Mesothelial cell of epicardium (in vitro differentiated cells): ENCODE measurements around the gene SSH2. TPM values are rescaled to one million over a fixed set of nuclear protein-coding genes. Genes with fewer than 3 reads are reported as not detected.
A peak's percentile ranks its signal among the peaks of the same experiment; 100 is the strongest.

Experiments used
- DNase-seq, 2 experiments: peaks; one replicate each; pipeline ENCODE4 v3.0.0; 2021; ENCODE audit warnings: low spot score in 2 of 2; ENCODE audit not compliant: unreplicated experiment in 2 of 2
- H3K27ac Mint-ChIP-seq: 2 replicates; pipeline ENCODE4 v1.8.0; 2021; ENCODE audit warnings: mixed read lengths
- H3K27me3 Mint-ChIP-seq: 2 replicates; pipeline ENCODE4 v1.8.0; 2021; ENCODE audit warnings: low read depth, mixed read lengths
- H3K36me3 Mint-ChIP-seq: 2 replicates; pipeline ENCODE4 v1.8.0; 2021; ENCODE audit warnings: mixed read lengths
- H3K4me1 Mint-ChIP-seq: 2 replicates; pipeline ENCODE4 v1.8.0; 2021; ENCODE audit warnings: mixed read lengths
- H3K4me3 Mint-ChIP-seq: 2 replicates; pipeline ENCODE4 v1.8.0; 2021; ENCODE audit warnings: mild to moderate bottlenecking, moderate library complexity, mixed read lengths
- H3K9me3 Mint-ChIP-seq: 2 replicates; pipeline ENCODE4 v1.8.0; 2021; ENCODE audit warnings: mixed read lengths
- total RNA-seq: library from RNA; stranded (reverse); gene quantifications from 3 replicates; pipeline ENCODE4 v1.2.1, GENCODE V29; 2021
- TF ChIP-seq, protein P1 (sequence below): fragments of 200-600 bp; sonication (generic); IDR thresholded peaks from one replicate; pipeline ENCODE4 v1.5.0; 2021; ENCODE audit warnings: antibody characterized with exemption; ENCODE audit not compliant: unreplicated experiment

SSH2 gene
- total RNA-seq, 1 donor from 2014 or later = 23.7 TPM

DNA sequence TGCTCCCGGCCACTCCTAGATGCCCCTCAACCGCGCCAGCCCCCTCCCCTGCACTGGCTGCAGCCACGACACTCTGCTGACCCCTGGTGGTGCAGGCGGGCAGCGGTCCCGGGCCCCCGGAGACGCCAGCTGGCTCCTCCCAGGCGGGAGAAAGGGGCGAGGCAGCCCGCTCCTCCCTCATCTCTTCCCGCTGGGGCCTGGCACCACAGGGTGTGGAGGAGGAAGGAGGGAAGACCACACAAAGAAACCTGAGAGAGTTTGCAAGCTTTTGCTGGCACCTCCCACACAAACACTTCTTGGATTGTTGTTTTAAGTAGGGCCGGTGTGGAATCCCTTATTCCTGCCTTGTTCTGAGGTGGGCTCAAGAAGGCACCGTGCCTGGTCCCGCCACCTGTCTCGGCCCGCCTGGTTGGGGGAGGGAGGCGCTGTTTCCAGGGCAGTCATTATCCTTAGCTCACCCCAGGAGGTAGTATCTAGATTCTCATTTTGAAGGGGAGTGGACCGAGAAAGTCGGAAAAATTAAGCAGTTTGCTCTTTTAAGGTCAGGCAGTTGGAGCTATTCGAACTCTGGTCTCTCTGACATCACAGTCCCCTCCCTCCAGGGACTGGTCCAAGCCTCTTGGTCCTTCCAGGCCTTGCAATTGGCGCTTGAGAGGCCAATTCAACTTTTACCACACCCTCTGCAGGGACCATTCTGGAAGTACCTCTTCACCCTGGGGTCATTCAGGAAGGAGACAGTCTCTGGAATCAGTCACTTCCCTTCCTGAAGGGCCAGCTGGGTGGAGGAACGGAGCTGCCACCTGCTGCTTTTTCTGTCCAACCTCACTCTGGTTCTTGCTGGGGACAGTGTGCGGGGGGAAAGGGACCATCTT, 338.1 kb downstream of the SSH2 start:
- DNase-seq = peak; percentile 92 to 100
- Mint-ChIP-seq H3K27me3 (no peaks in the 10 kb centered on the region), H3K4me1 (peaks cover 51% of the 10 kb centered on the region), H3K27ac (peak overlapping the region; percentile 99), H3K36me3 (no peaks in the 10 kb centered on the region), H3K4me3 (peak overlapping the region; percentile 76), H3K9me3 (no peaks in the 10 kb centered on the region)
- TF ChIP-seq, protein P1, sequence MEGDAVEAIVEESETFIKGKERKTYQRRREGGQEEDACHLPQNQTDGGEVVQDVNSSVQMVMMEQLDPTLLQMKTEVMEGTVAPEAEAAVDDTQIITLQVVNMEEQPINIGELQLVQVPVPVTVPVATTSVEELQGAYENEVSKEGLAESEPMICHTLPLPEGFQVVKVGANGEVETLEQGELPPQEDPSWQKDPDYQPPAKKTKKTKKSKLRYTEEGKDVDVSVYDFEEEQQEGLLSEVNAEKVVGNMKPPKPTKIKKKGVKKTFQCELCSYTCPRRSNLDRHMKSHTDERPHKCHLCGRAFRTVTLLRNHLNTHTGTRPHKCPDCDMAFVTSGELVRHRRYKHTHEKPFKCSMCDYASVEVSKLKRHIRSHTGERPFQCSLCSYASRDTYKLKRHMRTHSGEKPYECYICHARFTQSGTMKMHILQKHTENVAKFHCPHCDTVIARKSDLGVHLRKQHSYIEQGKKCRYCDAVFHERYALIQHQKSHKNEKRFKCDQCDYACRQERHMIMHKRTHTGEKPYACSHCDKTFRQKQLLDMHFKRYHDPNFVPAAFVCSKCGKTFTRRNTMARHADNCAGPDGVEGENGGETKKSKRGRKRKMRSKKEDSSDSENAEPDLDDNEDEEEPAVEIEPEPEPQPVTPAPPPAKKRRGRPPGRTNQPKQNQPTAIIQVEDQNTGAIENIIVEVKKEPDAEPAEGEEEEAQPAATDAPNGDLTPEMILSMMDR = peak; percentile 86

DNA sequence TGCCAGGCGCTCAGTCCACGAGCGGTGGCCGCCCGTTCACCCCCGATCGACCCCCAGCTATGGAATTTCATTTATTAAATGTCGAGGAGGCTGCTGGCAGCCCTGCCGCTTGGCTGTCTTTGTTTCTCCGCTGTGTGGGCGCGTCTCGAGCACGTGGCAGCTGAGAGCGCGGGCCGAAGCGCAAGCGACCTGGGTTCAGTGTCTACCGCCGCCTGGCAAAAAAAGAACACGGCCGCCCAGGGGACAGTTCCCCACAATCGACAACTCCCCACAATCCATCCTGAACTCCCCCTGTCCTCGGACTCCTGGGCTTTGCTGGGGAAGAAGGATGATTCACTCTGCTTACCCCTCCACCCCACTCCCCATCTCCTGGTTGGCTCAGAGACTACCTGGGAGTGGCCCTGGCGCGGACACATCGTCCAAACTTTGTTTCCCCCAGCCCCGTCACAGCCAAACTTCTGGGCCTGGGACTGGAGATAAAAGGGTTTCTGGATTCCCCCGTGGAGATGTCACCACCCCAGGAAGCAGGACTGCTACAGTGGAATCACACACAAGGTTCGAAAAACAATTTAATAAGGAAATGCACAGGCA, 338.8 kb downstream of the SSH2 start:
- Mint-ChIP-seq H3K9me3 (no peaks in the 10 kb centered on the region), H3K27me3 (no peaks in the 10 kb centered on the region), H3K27ac (peak overlapping the region; percentile 99), H3K36me3 (no peaks in the 10 kb centered on the region), H3K4me3 (peak overlapping the region; percentile 76), H3K4me1 (peaks cover 49% of the 10 kb centered on the region)
- peak in 1 of 2 experiments; percentile 72 for DNase-seq
- TF ChIP-seq, protein P1 = no peak

DNA sequence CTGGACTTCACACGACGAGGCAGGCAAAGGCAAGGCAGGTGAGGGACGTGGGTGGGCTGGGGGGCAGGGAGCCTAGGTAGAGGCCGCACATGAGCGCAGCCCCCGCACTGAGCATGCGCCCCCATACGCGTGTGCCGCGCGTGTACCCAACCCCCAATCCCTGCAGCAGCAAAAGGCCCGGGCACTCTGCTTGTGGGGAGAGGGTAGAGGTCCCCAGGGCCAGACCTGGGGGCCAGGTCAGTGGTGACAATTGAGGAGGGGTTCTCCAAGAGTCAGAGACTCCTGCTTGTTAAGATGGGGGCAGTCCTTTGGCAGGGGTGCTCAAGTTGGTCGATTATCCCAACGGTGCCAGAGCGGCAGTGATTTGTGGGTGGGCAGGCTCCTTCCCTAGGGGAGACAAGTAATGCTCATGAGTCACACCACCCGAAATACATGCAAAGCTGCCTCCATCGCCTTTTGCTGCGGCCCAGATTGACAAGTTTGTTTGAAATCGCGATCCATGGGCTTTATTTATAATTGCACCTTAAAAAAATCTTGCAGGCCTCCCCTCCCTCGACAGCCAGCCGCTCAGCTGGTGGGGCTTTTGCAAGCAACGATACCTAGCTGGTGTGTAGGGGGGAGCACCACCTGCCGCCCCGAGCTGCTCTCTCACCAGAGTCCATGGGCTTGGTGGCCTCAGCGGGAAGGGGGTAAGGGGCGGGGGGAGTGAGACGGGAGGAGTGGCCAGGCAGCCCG, 339.4 kb downstream of the SSH2 start:
- Mint-ChIP-seq H3K9me3 (no peaks in the 10 kb centered on the region), H3K4me3 (peak overlapping the region; percentile 76), H3K36me3 (no peaks in the 10 kb centered on the region), H3K27ac (peak overlapping the region; percentile 99), H3K27me3 (no peaks in the 10 kb centered on the region), H3K4me1 (peaks cover 49% of the 10 kb centered on the region)
- DNase-seq = no peak
- TF ChIP-seq, protein P1 = no peak

DNA sequence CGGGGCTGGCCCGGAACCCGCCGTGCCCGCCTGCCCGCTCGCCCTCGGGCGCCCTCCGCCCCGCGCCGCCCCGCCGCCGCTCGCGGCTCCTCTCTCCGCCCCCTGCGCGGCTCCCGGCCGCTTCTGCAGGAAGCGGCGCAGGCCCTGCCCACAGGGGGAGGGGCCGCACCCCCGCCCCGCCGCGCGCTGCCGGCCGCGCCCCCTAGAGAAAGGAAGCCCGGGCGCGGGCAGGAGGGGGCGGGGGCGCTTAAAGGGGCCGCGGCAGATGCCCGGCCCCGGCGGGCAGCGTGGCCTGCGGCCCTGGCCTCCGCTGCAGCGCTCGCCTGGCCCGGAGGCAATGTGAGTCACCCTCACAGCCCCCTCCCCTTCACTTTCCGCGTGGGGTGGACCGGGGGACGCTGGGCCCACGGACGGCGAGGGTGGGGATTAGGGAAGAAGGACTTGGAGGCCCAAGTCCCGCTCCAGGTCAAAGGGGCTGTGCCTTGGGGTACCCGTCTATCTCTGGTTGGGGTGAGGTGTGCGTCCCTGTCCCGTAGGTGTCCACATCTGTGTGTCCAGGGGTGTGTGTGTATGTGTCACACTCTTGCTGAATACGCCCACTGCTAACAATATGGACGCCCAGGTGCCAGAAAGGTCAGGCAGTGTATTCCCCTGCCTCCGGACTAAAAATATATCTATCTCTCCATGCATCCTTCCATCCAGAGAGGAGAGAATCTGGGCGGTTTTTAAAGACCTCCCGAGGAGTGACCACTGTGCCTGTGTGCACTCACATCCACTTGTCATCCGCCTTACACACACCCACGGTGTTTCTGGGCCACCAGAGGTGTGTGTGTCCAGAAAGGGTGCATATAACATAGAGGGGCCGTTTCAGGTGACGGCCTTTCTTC, 340.3 kb downstream of the SSH2 start, which contains the start of gene GIT1:
Gene GIT1, minus strand, starts transcription at position 125 of the 887 bp plus-strand sequence. CDS start 270 bp downstream, outside the sequence.
- Mint-ChIP-seq H3K4me1 (peaks cover 49% of the 10 kb centered on the region), H3K36me3 (no peaks in the 10 kb centered on the region), H3K27ac (peak within 1 kb of the TSS; percentile 99), H3K9me3 (no peaks in the 10 kb centered on the region), H3K4me3 (peak within 1 kb of the TSS; percentile 88), H3K27me3 (no peaks in the 10 kb centered on the region)
- peak; percentile 81 to 83 for DNase-seq
- TF ChIP-seq, protein P1 = no peak
